ENCODE data around the gene CALHM5.

The CALHM5 gene

GRCh38 chr6:116507324-116507723 is 4.1 kb upstream of the CALHM5 start:
- Histone ChIP-seq H3K27me3 (replicated peaks in 2 of 5; ENCODE audit: control insufficient read depth in 4 of 5, insufficient read depth in 5 of 5, low read length in 4 of 5) (no peaks in the 10 kb centered on the region), H3K9me3 (ENCODE audit: control extremely low read depth in 1 of 5, control insufficient read depth in 4 of 5, insufficient read depth in 2 of 5, low read depth in 1 of 5, low read length in 4 of 5) (peaks cover 0 to 7% (median 1%) of the 10 kb centered on the region in 5 experiments), H3K4me1 (ENCODE audit: control extremely low read depth in 1 of 4, control insufficient read depth in 4 of 4, insufficient read depth in 4 of 4, low read length in 3 of 4) (no peaks in the 10 kb centered on the region), H3K4me3 (ENCODE audit: control insufficient read depth in 1 of 7, extremely low read depth in 1 of 7, insufficient read depth in 4 of 7, low read depth in 2 of 7, low read length in 6 of 7) (no peak overlapping the region), H3K36me3 (ENCODE audit: control insufficient read depth in 4 of 4, insufficient read depth in 4 of 4, low read length in 3 of 4) (no peaks in the 10 kb centered on the region), H3K27ac (ENCODE audit: insufficient read depth in 1 of 2, low read depth in 1 of 2, low read length in 2 of 2, poor library complexity in 1 of 2, severe bottlenecking in 2 of 2) (no peak overlapping the region)
- ChIA-PET POLR2A (no interaction called here), CTCF (no interaction called here)
- WGBS (ENCODE audit: insufficient coverage), result 100% methylated on average over 2 of the region's 3 CpGs
- DNase-seq, result no peak

- POLR2A ChIA-PET, result no interaction called here
- CTCF ChIA-PET, result no interaction called here
Observed at GRCh38 chr6:116508527-116508926, 2.9 kb upstream of the CALHM5 start.

GRCh38 chr6:116512111-116512559 is 696 bp downstream of the CALHM5 start:
- H3K4me3 ChIP-seq (ENCODE audit: control insufficient read depth in 1 of 7, extremely low read depth in 1 of 7, insufficient read depth in 4 of 7, low read depth in 2 of 7, low read length in 6 of 7), result no peak overlapping the region
- ChIA-PET CTCF (interaction anchor here (0.9 to 3.2 kb wide), 7 partner anchors 14 to 69 kb away, joined by 3 to 10 read pairs (median 4); no protein-coding TSS in a partner anchor), POLR2A (no interaction called here)
- H3K36me3 ChIP-seq (ENCODE audit: control insufficient read depth in 4 of 4, insufficient read depth in 4 of 4, low read length in 3 of 4), result no peaks in the 10 kb centered on the region
- peaks cover 0 to 7% (median 0%) of the 10 kb centered on the region in 5 experiments for H3K9me3 ChIP-seq (ENCODE audit: control extremely low read depth in 1 of 5, control insufficient read depth in 4 of 5, insufficient read depth in 2 of 5, low read depth in 1 of 5, low read length in 4 of 5)
- 77% methylated on average over 3 of the region's 4 CpGs for WGBS (ENCODE audit: insufficient coverage)
- H3K27ac ChIP-seq (ENCODE audit: insufficient read depth in 1 of 2, low read depth in 1 of 2, low read length in 2 of 2, poor library complexity in 1 of 2, severe bottlenecking in 2 of 2), result no peak overlapping the region
- DNase-seq, result no peak
- H3K4me1 ChIP-seq (ENCODE audit: control extremely low read depth in 1 of 4, control insufficient read depth in 4 of 4, insufficient read depth in 4 of 4, low read length in 3 of 4), result peaks cover 0 to 3% (median 0%) of the 10 kb centered on the region in 4 experiments
- no peaks in the 10 kb centered on the region for H3K27me3 ChIP-seq (replicated peaks in 2 of 5; ENCODE audit: control insufficient read depth in 4 of 5, insufficient read depth in 5 of 5, low read length in 4 of 5)

More at GRCh38 chr6:116508527-116508926, 2.9 kb upstream of the CALHM5 start:
- no peaks in the 10 kb centered on the region for H3K36me3 ChIP-seq (ENCODE audit: control insufficient read depth in 4 of 4, insufficient read depth in 4 of 4, low read length in 3 of 4)
- no peaks in the 10 kb centered on the region for H3K4me1 ChIP-seq (ENCODE audit: control extremely low read depth in 1 of 4, control insufficient read depth in 4 of 4, insufficient read depth in 4 of 4, low read length in 3 of 4)
- H3K27ac ChIP-seq (ENCODE audit: insufficient read depth in 1 of 2, low read depth in 1 of 2, low read length in 2 of 2, poor library complexity in 1 of 2, severe bottlenecking in 2 of 2), result no peak overlapping the region
- H3K4me3 ChIP-seq (ENCODE audit: control insufficient read depth in 1 of 7, extremely low read depth in 1 of 7, insufficient read depth in 4 of 7, low read depth in 2 of 7, low read length in 6 of 7), result no peak overlapping the region
- peaks cover 0 to 7% (median 0%) of the 10 kb centered on the region in 5 experiments for H3K9me3 ChIP-seq (ENCODE audit: control extremely low read depth in 1 of 5, control insufficient read depth in 4 of 5, insufficient read depth in 2 of 5, low read depth in 1 of 5, low read length in 4 of 5)
- no peaks in the 10 kb centered on the region for H3K27me3 ChIP-seq (replicated peaks in 2 of 5; ENCODE audit: control insufficient read depth in 4 of 5, insufficient read depth in 5 of 5, low read length in 4 of 5)
- DNase-seq, result no peak

- Histone ChIP-seq H3K27me3 (replicated peaks in 2 of 5; ENCODE audit: control insufficient read depth in 4 of 5, insufficient read depth in 5 of 5, low read length in 4 of 5) (no peaks in the 10 kb centered on the region), H3K9me3 (ENCODE audit: control extremely low read depth in 1 of 5, control insufficient read depth in 4 of 5, insufficient read depth in 2 of 5, low read depth in 1 of 5, low read length in 4 of 5) (peaks cover 0 to 7% (median 0%) of the 10 kb centered on the region in 5 experiments), H3K4me3 (ENCODE audit: control insufficient read depth in 1 of 7, extremely low read depth in 1 of 7, insufficient read depth in 4 of 7, low read depth in 2 of 7, low read length in 6 of 7) (no peak overlapping the region), H3K27ac (ENCODE audit: insufficient read depth in 1 of 2, low read depth in 1 of 2, low read length in 2 of 2, poor library complexity in 1 of 2, severe bottlenecking in 2 of 2) (no peak overlapping the region), H3K4me1 (ENCODE audit: control extremely low read depth in 1 of 4, control insufficient read depth in 4 of 4, insufficient read depth in 4 of 4, low read length in 3 of 4) (peaks cover 0 to 3% (median 0%) of the 10 kb centered on the region in 4 experiments), H3K36me3 (ENCODE audit: control insufficient read depth in 4 of 4, insufficient read depth in 4 of 4, low read length in 3 of 4) (no peaks in the 10 kb centered on the region)
- no peak for DNase-seq
- POLR2A ChIA-PET, result no interaction called here
- CTCF ChIA-PET, result interaction anchor here (0.9 to 3.2 kb wide), 8 partner anchors 10 to 51 kb away, joined by 3 to 10 read pairs (median 4); no protein-coding TSS in a partner anchor
Observed at GRCh38 chr6:116512734-116513133, 1.3 kb downstream of the CALHM5 start.

- peaks cover 0 to 4% (median 0%) of the 10 kb centered on the region in 5 experiments for H3K9me3 ChIP-seq (ENCODE audit: control extremely low read depth in 1 of 5, control insufficient read depth in 4 of 5, insufficient read depth in 2 of 5, low read depth in 1 of 5, low read length in 4 of 5)
- no peaks in the 10 kb centered on the region for H3K36me3 ChIP-seq (ENCODE audit: control insufficient read depth in 4 of 4, insufficient read depth in 4 of 4, low read length in 3 of 4)
- no peak overlapping the region for H3K4me3 ChIP-seq (ENCODE audit: control insufficient read depth in 1 of 7, extremely low read depth in 1 of 7, insufficient read depth in 4 of 7, low read depth in 2 of 7, low read length in 6 of 7)
- no peaks in the 10 kb centered on the region for H3K27me3 ChIP-seq (replicated peaks in 2 of 5; ENCODE audit: control insufficient read depth in 4 of 5, insufficient read depth in 5 of 5, low read length in 4 of 5)
- WGBS (ENCODE audit: insufficient coverage), result 100% methylated on average over 2 of the region's 2 CpGs
- H3K27ac ChIP-seq (ENCODE audit: insufficient read depth in 1 of 2, low read depth in 1 of 2, low read length in 2 of 2, poor library complexity in 1 of 2, severe bottlenecking in 2 of 2), result no peak overlapping the region
- POLR2A ChIA-PET, result no interaction called here
- DNase-seq, result no peak
- peaks cover 0 to 3% (median 0%) of the 10 kb centered on the region in 4 experiments for H3K4me1 ChIP-seq (ENCODE audit: control extremely low read depth in 1 of 4, control insufficient read depth in 4 of 4, insufficient read depth in 4 of 4, low read length in 3 of 4)
- CTCF ChIA-PET, result interaction anchor here (1.1 to 3.2 kb wide), 7 partner anchors 9 to 244 kb away, joined by 3 to 10 read pairs (median 4); no protein-coding TSS in a partner anchor
Observed at GRCh38 chr6:116513224-116513875, 1.9 kb downstream of the CALHM5 start.

GRCh38 chr6:116514111-116514510 is 2.7 kb downstream of the CALHM5 start:
- Histone ChIP-seq H3K27me3 (replicated peaks in 2 of 5; ENCODE audit: control insufficient read depth in 4 of 5, insufficient read depth in 5 of 5, low read length in 4 of 5) (no peaks in the 10 kb centered on the region), H3K4me1 (ENCODE audit: control extremely low read depth in 1 of 4, control insufficient read depth in 4 of 4, insufficient read depth in 4 of 4, low read length in 3 of 4) (peaks cover 0 to 3% (median 0%) of the 10 kb centered on the region in 4 experiments), H3K27ac (ENCODE audit: insufficient read depth in 1 of 2, low read depth in 1 of 2, low read length in 2 of 2, poor library complexity in 1 of 2, severe bottlenecking in 2 of 2) (no peak overlapping the region), H3K36me3 (ENCODE audit: control insufficient read depth in 4 of 4, insufficient read depth in 4 of 4, low read length in 3 of 4) (no peaks in the 10 kb centered on the region), H3K4me3 (ENCODE audit: control insufficient read depth in 1 of 7, extremely low read depth in 1 of 7, insufficient read depth in 4 of 7, low read depth in 2 of 7, low read length in 6 of 7) (no peak overlapping the region), H3K9me3 (ENCODE audit: control extremely low read depth in 1 of 5, control insufficient read depth in 4 of 5, insufficient read depth in 2 of 5, low read depth in 1 of 5, low read length in 4 of 5) (peaks cover 0 to 3% (median 0%) of the 10 kb centered on the region in 5 experiments)
- 80% methylated on average over 2 of the region's 4 CpGs for WGBS (ENCODE audit: insufficient coverage)
- POLR2A ChIA-PET, result no interaction called here
- peak in 2 of 3 donors; percentile 45 to 48 for DNase-seq
- CTCF ChIA-PET, result interaction anchor here (1.1 to 2.0 kb wide), 7 partner anchors 9 to 245 kb away, joined by 3 to 9 read pairs (median 4); no protein-coding TSS in a partner anchor

GRCh38 chr6:116515141-116515540 is 3.7 kb downstream of the CALHM5 start:
- Histone ChIP-seq H3K27me3 (replicated peaks in 2 of 5; ENCODE audit: control insufficient read depth in 4 of 5, insufficient read depth in 5 of 5, low read length in 4 of 5) (no peaks in the 10 kb centered on the region), H3K4me3 (ENCODE audit: control insufficient read depth in 1 of 7, extremely low read depth in 1 of 7, insufficient read depth in 4 of 7, low read depth in 2 of 7, low read length in 6 of 7) (no peak overlapping the region), H3K27ac (ENCODE audit: insufficient read depth in 1 of 2, low read depth in 1 of 2, low read length in 2 of 2, poor library complexity in 1 of 2, severe bottlenecking in 2 of 2) (no peak overlapping the region), H3K9me3 (ENCODE audit: control extremely low read depth in 1 of 5, control insufficient read depth in 4 of 5, insufficient read depth in 2 of 5, low read depth in 1 of 5, low read length in 4 of 5) (no peaks in the 10 kb centered on the region), H3K4me1 (ENCODE audit: control extremely low read depth in 1 of 4, control insufficient read depth in 4 of 4, insufficient read depth in 4 of 4, low read length in 3 of 4) (peaks cover 0 to 3% (median 0%) of the 10 kb centered on the region in 4 experiments), H3K36me3 (ENCODE audit: control insufficient read depth in 4 of 4, insufficient read depth in 4 of 4, low read length in 3 of 4) (no peaks in the 10 kb centered on the region)
- ChIA-PET POLR2A (no interaction called here), CTCF (interaction anchor here (0.8 to 2.0 kb wide), 10 partner anchors 15 to 227 kb away, joined by 3 to 9 read pairs (median 4); no protein-coding TSS in a partner anchor)
- no peak for DNase-seq
